Neural cell (in vitro differentiated cells): Measurements from ENCODE around the gene SLC17A7. TPM values are rescaled to one million over a fixed set of nuclear protein-coding genes. Genes with fewer than 3 reads are reported as not detected.
"Not testable (repeated sequence)": the region's sequence is repeated elsewhere in the genome, so short reads cannot be mapped to it uniquely, and the experiment has no call there.

ENCODE experiments used
- H2AFZ ChIP-seq: fragments of 200-600, 300-800 bp; sonication (generic), shearing (Covaris generic); 2 replicates; pipeline ENCODE4 v1.6.0; 2014; ENCODE audit warnings: low read depth, mild to moderate bottlenecking, antibody characterized with exemption, low read length, moderate library complexity
- H3F3A ChIP-seq: fragments of 200-600 bp; shearing (Covaris generic); 2 replicates; pipeline ENCODE4 v1.6.1; 2016; ENCODE audit warnings: mild to moderate bottlenecking, moderate library complexity, mixed read lengths, antibody characterized with exemption, low read length; ENCODE audit not compliant: insufficient read depth, poor library complexity, severe bottlenecking
- H3K27ac ChIP-seq: fragments of 200-600, 300-800 bp; sonication (generic), shearing (Covaris generic); 2 replicates; pipeline ENCODE4 v1.5.1; 2014; ENCODE audit warnings: mild to moderate bottlenecking, low read length, moderate library complexity
- H3K27me3 ChIP-seq: fragments of 300-800, 200-600 bp; sonication (generic), shearing (Covaris generic); 2 replicates; pipeline ENCODE4 v1.6.0; 2014; ENCODE audit warnings: mild to moderate bottlenecking, low read depth, low read length, moderate library complexity; ENCODE audit not compliant: insufficient read depth
- H3K36me3 ChIP-seq: fragments of 300-800, 200-600 bp; sonication (generic), shearing (Covaris generic); 2 replicates; pipeline ENCODE4 v1.5.1; 2014; ENCODE audit warnings: mild to moderate bottlenecking, antibody characterized with exemption, low read length, moderate library complexity; ENCODE audit not compliant: insufficient read depth
- H3K4me2 ChIP-seq: fragments of 300-800, 200-600 bp; sonication (generic), shearing (Covaris generic); 2 replicates; pipeline ENCODE4 v1.6.0; 2014; ENCODE audit warnings: mild to moderate bottlenecking, low read length
- H3K4me3 ChIP-seq: fragments of 300-800, 200-600 bp; sonication (generic), shearing (Covaris generic); 2 replicates; pipeline ENCODE4 v1.5.1; 2014; ENCODE audit warnings: mild to moderate bottlenecking, low read length, moderate library complexity
- H3K79me2 ChIP-seq: fragments of 200-600 bp; shearing (Covaris generic); replicated peaks from 2 replicates; pipeline ENCODE4 v1.6.0; 2014; ENCODE audit warnings: mild to moderate bottlenecking, low read length, moderate library complexity; ENCODE audit not compliant: insufficient read depth
- H3K9ac ChIP-seq: fragments of 300-800, 200-600 bp; sonication (generic), shearing (Covaris generic); 2 replicates; pipeline ENCODE4 v1.6.1; 2016; ENCODE audit warnings: mild to moderate bottlenecking, low read length, mixed read lengths
- H3K9me2 ChIP-seq: fragments of 200-600 bp; shearing (Covaris generic); 2 replicates; pipeline ENCODE4 v1.6.1; 2016; ENCODE audit warnings: mild to moderate bottlenecking, low read length, mixed read lengths; ENCODE audit not compliant: insufficient read depth
- H3K9me3 ChIP-seq: fragments of 200-600, 300-800 bp; sonication (generic), shearing (Covaris generic); 2 replicates; pipeline ENCODE4 v1.6.1; 2016; ENCODE audit warnings: mild to moderate bottlenecking, mixed run types, low read length, moderate library complexity, mixed read lengths
- H4K20me1 ChIP-seq: fragments of 200-600 bp; shearing (Covaris generic); 2 replicates; pipeline ENCODE4 v1.6.1; 2016; ENCODE audit warnings: mild to moderate bottlenecking, mixed run types; ENCODE audit not compliant: insufficient read depth
- CTCF ChIP-seq: fragments of 450-650 bp; IDR thresholded peaks from 2 replicates; pipeline ENCODE4 v1.5.1; 2014; ENCODE audit warnings: antibody characterized with exemption, mild to moderate bottlenecking, moderate library complexity; ENCODE audit not compliant: poor library complexity, severe bottlenecking
- EP300 ChIP-seq: fragments of 450-650 bp; conservative IDR thresholded peaks from 2 replicates; pipeline ENCODE4 v1.6.1; 2014; ENCODE audit warnings: antibody characterized with exemption, mild to moderate bottlenecking, moderate library complexity; ENCODE audit not compliant: poor library complexity, severe bottlenecking
- EZH2 ChIP-seq: fragments of 200-600, 300-800 bp; shearing (Covaris generic), sonication (generic); IDR thresholded peaks from 2 replicates; pipeline ENCODE4 v1.6.1; 2014; ENCODE audit warnings: antibody characterized with exemption, low read length, borderline replicate concordance, mild to moderate bottlenecking; ENCODE audit not compliant: insufficient read depth, poor library complexity, severe bottlenecking
- MXI1 ChIP-seq: fragments of 450-650 bp; conservative IDR thresholded peaks from 2 replicates; pipeline ENCODE4 v1.6.1; 2014; ENCODE audit warnings: antibody characterized with exemption, mild to moderate bottlenecking; ENCODE audit not compliant: poor library complexity, severe bottlenecking
- POLR2AphosphoS5 ChIP-seq: IDR thresholded peaks from 2 replicates; pipeline ENCODE4 v1.6.1; 2012
- RAD21 ChIP-seq: fragments of 450-650 bp; conservative IDR thresholded peaks from 2 replicates; pipeline ENCODE4 v1.6.1; 2014; ENCODE audit warnings: antibody characterized with exemption, mild to moderate bottlenecking, moderate library complexity
- REST ChIP-seq: IDR thresholded peaks from 2 replicates; pipeline ENCODE4 v1.6.1; 2012; ENCODE audit warnings: borderline replicate concordance
- SMC3 ChIP-seq: fragments of 450-650 bp; conservative IDR thresholded peaks from 2 replicates; pipeline ENCODE4 v1.6.1; 2014; ENCODE audit warnings: antibody characterized with exemption, mild to moderate bottlenecking, moderate library complexity; ENCODE audit not compliant: poor library complexity
- TAF1 ChIP-seq: IDR thresholded peaks from 2 replicates; pipeline ENCODE4 v1.6.1; 2012; ENCODE audit warnings: low read depth
- polyA plus RNA-seq: library from polyadenylated mRNA; depleted of rRNA; stranded (reverse); fragments of >200 nt; gene quantifications from 2 replicates; pipeline ENCODE4 v1.2.3, GENCODE V29; 2014

Gene SLC17A7
- polyA plus RNA-seq, 1 donor from 2014 or later, result 0.07 TPM

GRCh38 chr19:49461656-49462055, 20.3 kb upstream of the SLC17A7 start:
- Histone ChIP-seq H2AFZ (no peak overlapping the region), H3K4me3 (no peak overlapping the region), H3K27ac (no peak overlapping the region), H3K9me2 (no peaks in the 10 kb centered on the region), H3K9me3 (no peaks in the 10 kb centered on the region), H3K27me3 (no peaks in the 10 kb centered on the region), H3K79me2 (no peaks in the 10 kb centered on the region), H3K36me3 (no peaks in the 10 kb centered on the region), H3K9ac (no peak overlapping the region), H4K20me1 (no peaks in the 10 kb centered on the region), H3F3A (no peaks in the 10 kb centered on the region), H3K4me2 (no peak overlapping the region)
- no peak for TF ChIP-seq RAD21
- no peak for TF ChIP-seq EZH2
- no peak for TF ChIP-seq REST
- no peak for TF ChIP-seq POLR2AphosphoS5
- no peak for TF ChIP-seq TAF1
- no peak for TF ChIP-seq EP300
- TF ChIP-seq MXI1, result no peak
- TF ChIP-seq SMC3, result no peak
- TF ChIP-seq CTCF, result no peak

GRCh38 chr19:49461130-49461529, 19.8 kb upstream of the SLC17A7 start:
- not testable (repeated sequence) for H3K4me3 ChIP-seq, H3K4me2 ChIP-seq, H3K79me2 ChIP-seq, H3K27ac ChIP-seq, H3K36me3 ChIP-seq, H3K27me3 ChIP-seq, H3K9me3 ChIP-seq, H3F3A ChIP-seq, H3K9me2 ChIP-seq, H2AFZ ChIP-seq, H4K20me1 ChIP-seq, H3K9ac ChIP-seq

- no peak for TF ChIP-seq SMC3
- no peak for TF ChIP-seq EZH2
- TF ChIP-seq CTCF, result no peak
- TF ChIP-seq EP300, result no peak
- TF ChIP-seq MXI1, result no peak
- TF ChIP-seq REST, result no peak
- Histone ChIP-seq H3K4me2 (no peak overlapping the region), H3K27me3 (no peaks in the 10 kb centered on the region), H3K79me2 (no peaks in the 10 kb centered on the region), H3F3A (no peaks in the 10 kb centered on the region), H3K27ac (no peak overlapping the region), H3K9ac (no peak overlapping the region), H3K4me3 (no peak overlapping the region), H2AFZ (no peak overlapping the region), H4K20me1 (no peaks in the 10 kb centered on the region), H3K36me3 (no peaks in the 10 kb centered on the region), H3K9me3 (no peaks in the 10 kb centered on the region), H3K9me2 (no peaks in the 10 kb centered on the region)
These were observed 18.1 kb upstream of the SLC17A7 start for GRCh38 chr19:49459388-49459787.
